B cell (primary cell): Measurements from ENCODE around the gene ADGRV1. TPM values are rescaled to one million over a fixed set of nuclear protein-coding genes. Genes with fewer than 3 reads are reported as not detected.
"Not testable (repeated sequence)": the region's sequence is repeated elsewhere in the genome, so short reads cannot be mapped to it uniquely, and the experiment has no call there.

Source experiments
- ATAC-seq: fragments of 200-7000 bp; cut with Tn5 transposase; one replicate; pipeline ENCODE4 v1.10.0; 2021; ENCODE audit warnings: low read depth, mild to moderate bottlenecking, moderate number of reproducible peaks, moderate library complexity
- CTCF ChIA-PET: fragments of 350-600 bp; sonication (Branson Sonifier 250); formaldehyde crosslinking; loops from one replicate; lab custom pipeline; 2021; ENCODE audit warnings: antibody characterized with exemption, inconsistent platforms; lab: Charles Lee
- POLR2A ChIA-PET: fragments of 350-600 bp; sonication (Branson Sonifier 250); formaldehyde crosslinking; loops from one replicate; lab custom pipeline; 2021; ENCODE audit warnings: antibody characterized with exemption; lab: Charles Lee
- DNase-seq: peaks from one replicate; pipeline ENCODE4 v3.0.0; 2013
- H2AFZ ChIP-seq: 2 replicates; pipeline ENCODE4 v1.6.1; 2012; ENCODE audit warnings: mild to moderate bottlenecking, low read depth, low read length; ENCODE audit not compliant: insufficient read depth, poor library complexity, severe bottlenecking
- H3K27ac ChIP-seq, 2 donors: 1 replicate in 1 of 2; 2 replicates in 1 of 2; pipeline ENCODE4 v1.5.1; 2012 to 2013; ENCODE audit warnings: low read length in 2 of 2, mild to moderate bottlenecking in 2 of 2, moderate library complexity in 1 of 2
- H3K27me3 ChIP-seq, 4 experiments: fragments of 200-600 bp in 1 of 4; sonication (generic) in 1 of 4; replicated peaks in 1 of 4; 1 replicate in 2 of 4; 2 replicates in 2 of 4; pipeline versions ENCODE4 v1.6.1 to v1.7.0; 2013 to 2016; ENCODE audit warnings: low read length in 3 of 4, mild to moderate bottlenecking in 2 of 4, mixed read lengths in 1 of 4, moderate library complexity in 1 of 4; ENCODE audit not compliant: insufficient read depth in 4 of 4, control insufficient read depth in 3 of 4; ENCODE audit errors: control extremely low read depth in 1 of 4
- H3K36me3 ChIP-seq, 2 experiments: replicated peaks in 1 of 2; 1 replicate in 1 of 2; 2 replicates in 1 of 2; pipeline versions ENCODE4 v1.6.1 to v1.7.1; 2013; ENCODE audit warnings: low read length in 1 of 2; ENCODE audit not compliant: insufficient read depth in 2 of 2, control insufficient read depth in 1 of 2; ENCODE audit errors: control extremely low read depth in 1 of 2, extremely low read depth in 1 of 2
- H3K4me1 ChIP-seq, 2 donors: fragments of 200-600 bp in 1 of 2; sonication (generic) in 1 of 2; 1 replicate in 1 of 2; 2 replicates in 1 of 2; pipeline versions ENCODE4 v1.5.1 to v1.6.1; 2013 to 2017; ENCODE audit warnings: low read length in 2 of 2; ENCODE audit not compliant: control insufficient read depth in 2 of 2, insufficient read depth in 2 of 2
- H3K4me2 ChIP-seq: replicated peaks from 2 replicates; pipeline ENCODE3; 2012; ENCODE audit warnings: mild to moderate bottlenecking, low read depth, low read length; ENCODE audit not compliant: poor library complexity, severe bottlenecking
- H3K4me3 ChIP-seq, 5 experiments: fragments of 200-600 bp in 1 of 5; sonication (generic) in 1 of 5; 1 replicate in 3 of 5; 2 replicates in 2 of 5; pipeline versions ENCODE4 v1.5.1 to v1.7.0; 2011 to 2016; ENCODE audit warnings: low read length in 4 of 5, mild to moderate bottlenecking in 4 of 5, low read depth in 2 of 5, control low read depth in 1 of 5, moderate library complexity in 1 of 5; ENCODE audit not compliant: insufficient read depth in 1 of 5; ENCODE audit errors: control extremely low read depth in 1 of 5, extremely low read depth in 1 of 5
- H3K79me2 ChIP-seq: fragments of 200-600 bp; sonication (generic); one replicate; pipeline ENCODE4 v1.6.0; 2016; ENCODE audit warnings: low read length; ENCODE audit not compliant: control insufficient read depth, insufficient read depth
- H3K9ac ChIP-seq: fragments of 200-600 bp; sonication (generic); 2 replicates; pipeline ENCODE4 v1.6.1; 2017; ENCODE audit warnings: mild to moderate bottlenecking, low read length, moderate library complexity
- H3K9me3 ChIP-seq, 3 donors: one replicate each; pipeline versions ENCODE4 v1.6.1 to v1.7.1; 2013; ENCODE audit warnings: low read length in 2 of 3; ENCODE audit not compliant: control insufficient read depth in 2 of 3, insufficient read depth in 1 of 3; ENCODE audit errors: control extremely low read depth in 1 of 3
- H4K20me1 ChIP-seq: 2 replicates; pipeline ENCODE4 v1.6.0; 2012; ENCODE audit warnings: mild to moderate bottlenecking, low read length; ENCODE audit not compliant: insufficient read depth, control insufficient read depth, poor library complexity, severe bottlenecking
- H3K27ac Mint-ChIP-seq: one replicate; pipeline ENCODE4 v1.8.0; 2021; ENCODE audit warnings: mixed read lengths
- H3K27me3 Mint-ChIP-seq: one replicate; pipeline ENCODE4 v1.8.0; 2021; ENCODE audit warnings: mixed read lengths
- H3K4me1 Mint-ChIP-seq: one replicate; pipeline ENCODE4 v1.8.0; 2021; ENCODE audit warnings: mixed read lengths
- H3K4me3 Mint-ChIP-seq: one replicate; pipeline ENCODE4 v1.8.0; 2021; ENCODE audit warnings: mixed read lengths
- H3K9me3 Mint-ChIP-seq: one replicate; pipeline ENCODE4 v1.8.0; 2022; ENCODE audit warnings: mixed read lengths; ENCODE audit not compliant: insufficient read depth
- EZH2 ChIP-seq: IDR thresholded peaks from 2 replicates; pipeline ENCODE4 v1.6.1; 2012; ENCODE audit warnings: borderline replicate concordance, low read depth, mild to moderate bottlenecking, moderate library complexity, low read length; ENCODE audit not compliant: insufficient read depth, poor library complexity, severe bottlenecking
- WGBS: methylation state at CpG from one replicate; pipeline ENCODE4 v1.1.5; 2013; ENCODE audit warnings: missing lambda C conversion rate; ENCODE audit not compliant: insufficient coverage; 5-methylcytosine and 5-hydroxymethylcytosine counted together
- intact Hi-C: fragments of 100-400 bp; cut with micrococcal nuclease; formaldehyde crosslinking; loops from one replicate; pipeline ENCODE4 v1.10.0; 2022
- polyA plus RNA-seq: library from polyadenylated mRNA; depleted of rRNA; stranded (reverse); fragments of >200 nt; gene quantifications from 2 replicates; pipeline ENCODE4 v1.2.3, GENCODE V29; 2012
- total RNA-seq, 2 donors: library from RNA; stranded (reverse); fragments of 120-200 nt in 1 of 2; gene quantifications; 1 replicate in 1 of 2; 2 replicates in 1 of 2; pipeline versions ENCODE4 v1.2.3 to v1.2.4, GENCODE V29; 2013 to 2022
- TF ChIP-seq, protein P1 (sequence below): fragments of 200-600 bp; IDR thresholded peaks from one replicate; pipeline ENCODE4 v1.8.0; 2022; ENCODE audit warnings: antibody characterized with exemption, mild to moderate bottlenecking

Gene ADGRV1
- total and polyA plus RNA-seq, 2 donors (not counting 1 experiment from before 2014, with no cell fraction given), result 0.07 TPM; not detected in 1

DNA sequence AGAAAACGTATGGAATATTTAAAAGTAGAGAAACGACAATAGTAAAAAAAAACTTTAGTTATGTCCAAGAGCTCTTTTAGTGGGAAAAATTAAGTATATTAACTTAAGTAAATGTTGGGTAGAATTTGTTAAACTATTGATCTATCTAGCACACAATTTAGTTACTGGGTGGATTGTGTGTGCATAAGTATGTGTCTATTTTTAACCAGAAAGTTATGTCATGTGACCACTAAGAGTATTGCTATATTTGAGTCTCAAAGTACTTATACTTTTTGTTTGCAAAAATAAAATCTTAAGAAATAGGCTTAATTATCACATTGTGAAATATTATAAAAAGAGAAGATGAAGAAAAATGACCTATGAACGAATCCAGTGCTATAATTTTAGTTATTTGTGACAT, 56.8 kb downstream of the ADGRV1 start:
- Mint-ChIP-seq H3K4me3 (no peak overlapping the region), H3K9me3 (no peaks in the 10 kb centered on the region), H3K4me1 (no peaks in the 10 kb centered on the region), H3K27ac (no peak overlapping the region), H3K27me3 (no peaks in the 10 kb centered on the region)
- DNase-seq (no peak), ATAC-seq (no peak)
- Histone ChIP-seq H4K20me1 (no peaks in the 10 kb centered on the region), H3K4me3 (no peak overlapping the region), H3K9me3 (no peaks in the 10 kb centered on the region), H3K4me2 (no peak overlapping the region), H3K79me2 (no peaks in the 10 kb centered on the region), H3K4me1 (no peaks in the 10 kb centered on the region), H3K36me3 (no peaks in the 10 kb centered on the region), H3K27ac (no peak overlapping the region), H3K27me3 (no peaks in the 10 kb centered on the region), H3K9ac (no peak overlapping the region), H2AFZ (no peak overlapping the region)
- CTCF ChIA-PET, result no interaction called here
- POLR2A ChIA-PET, result no interaction called here
- WGBS, result no CpG with 5 or more reads among the region's 3 CpGs
- no peak for TF ChIP-seq EZH2
- TF ChIP-seq, protein P1, sequence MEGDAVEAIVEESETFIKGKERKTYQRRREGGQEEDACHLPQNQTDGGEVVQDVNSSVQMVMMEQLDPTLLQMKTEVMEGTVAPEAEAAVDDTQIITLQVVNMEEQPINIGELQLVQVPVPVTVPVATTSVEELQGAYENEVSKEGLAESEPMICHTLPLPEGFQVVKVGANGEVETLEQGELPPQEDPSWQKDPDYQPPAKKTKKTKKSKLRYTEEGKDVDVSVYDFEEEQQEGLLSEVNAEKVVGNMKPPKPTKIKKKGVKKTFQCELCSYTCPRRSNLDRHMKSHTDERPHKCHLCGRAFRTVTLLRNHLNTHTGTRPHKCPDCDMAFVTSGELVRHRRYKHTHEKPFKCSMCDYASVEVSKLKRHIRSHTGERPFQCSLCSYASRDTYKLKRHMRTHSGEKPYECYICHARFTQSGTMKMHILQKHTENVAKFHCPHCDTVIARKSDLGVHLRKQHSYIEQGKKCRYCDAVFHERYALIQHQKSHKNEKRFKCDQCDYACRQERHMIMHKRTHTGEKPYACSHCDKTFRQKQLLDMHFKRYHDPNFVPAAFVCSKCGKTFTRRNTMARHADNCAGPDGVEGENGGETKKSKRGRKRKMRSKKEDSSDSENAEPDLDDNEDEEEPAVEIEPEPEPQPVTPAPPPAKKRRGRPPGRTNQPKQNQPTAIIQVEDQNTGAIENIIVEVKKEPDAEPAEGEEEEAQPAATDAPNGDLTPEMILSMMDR, result no peak
- intact Hi-C loops, result no loop called here

DNA sequence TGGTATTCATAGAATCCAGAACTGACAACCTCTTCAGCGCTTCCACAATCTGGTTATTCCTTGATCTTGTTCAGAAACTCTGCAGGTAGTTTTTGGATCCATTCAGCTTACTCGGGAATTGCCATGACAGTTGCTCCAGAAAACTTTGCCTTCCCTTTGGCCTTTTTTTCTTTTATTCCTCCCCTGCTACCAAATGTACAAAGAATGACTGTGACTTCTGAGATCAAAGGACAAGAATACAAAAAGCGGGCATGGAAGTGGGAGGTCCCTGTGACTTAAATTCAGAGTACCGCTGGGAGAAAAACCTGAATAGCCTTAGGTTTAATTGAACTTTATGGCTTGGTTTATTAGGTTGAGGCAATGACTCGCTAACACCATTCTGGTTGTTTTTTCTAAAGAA, 59.5 kb downstream of the ADGRV1 start:
- ATAC-seq (no peak), DNase-seq (no peak)
- Histone ChIP-seq H3K9ac (no peak overlapping the region), H3K4me1 (no peaks in the 10 kb centered on the region), H3K36me3 (no peaks in the 10 kb centered on the region), H4K20me1 (no peaks in the 10 kb centered on the region), H3K79me2 (no peaks in the 10 kb centered on the region), H3K4me2 (no peak overlapping the region), H3K4me3 (no peak overlapping the region), H3K9me3 (no peaks in the 10 kb centered on the region), H3K27ac (no peak overlapping the region), H2AFZ (no peak overlapping the region), H3K27me3 (no peaks in the 10 kb centered on the region)
- Mint-ChIP-seq H3K27me3 (no peaks in the 10 kb centered on the region), H3K27ac (no peak overlapping the region), H3K4me3 (no peak overlapping the region), H3K4me1 (no peaks in the 10 kb centered on the region), H3K9me3 (no peaks in the 10 kb centered on the region)
- TF ChIP-seq EZH2, result no peak
- TF ChIP-seq, protein P1, result no peak
- intact Hi-C loops, result no loop called here
- CTCF ChIA-PET, result no interaction called here
- WGBS, result 96% methylated on average over 4 of the region's 5 CpGs
- POLR2A ChIA-PET, result no interaction called here

DNA sequence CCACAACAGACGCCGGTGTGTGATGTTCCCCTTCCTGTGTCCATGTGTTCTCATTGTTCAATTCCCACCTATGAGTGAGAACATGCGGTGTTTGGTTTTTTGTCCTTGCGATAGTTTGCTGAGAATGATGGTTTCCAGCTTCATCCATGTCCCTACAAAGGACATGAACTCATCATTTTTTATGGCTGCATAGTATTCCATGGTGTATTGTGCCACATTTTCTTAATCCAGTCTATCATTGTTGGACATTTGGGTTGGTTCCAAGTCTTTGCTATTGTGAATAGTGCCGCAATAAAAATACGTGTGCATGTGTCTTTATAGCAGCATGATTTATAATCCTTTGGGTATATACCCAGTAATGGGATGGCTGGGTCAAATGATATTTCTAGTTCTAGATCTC, 61.2 kb downstream of the ADGRV1 start:
- H3K4me2 ChIP-seq, result not testable (repeated sequence)

More for the DNA sequence above, 61.2 kb downstream of the ADGRV1 start:
- H3K27ac Mint-ChIP-seq, H4K20me1 ChIP-seq, ATAC-seq, H3K36me3 ChIP-seq, H2AFZ ChIP-seq, DNase-seq, H3K4me3 ChIP-seq, intact Hi-C loops, H3K27me3 ChIP-seq, H3K4me3 Mint-ChIP-seq, H3K9me3 ChIP-seq, H3K79me2 ChIP-seq, CTCF ChIA-PET, H3K27ac ChIP-seq, H3K27me3 Mint-ChIP-seq, POLR2A ChIA-PET, H3K9ac ChIP-seq, H3K9me3 Mint-ChIP-seq, H3K4me1 ChIP-seq, H3K4me1 Mint-ChIP-seq: not testable (repeated sequence)
- no CpG with 5 or more reads among the region's 6 CpGs for WGBS
